Fibroblast of the aortic adventitia (primary cell): ENCODE measurements around the gene SH3GL2. TPM values are rescaled to one million over a fixed set of nuclear protein-coding genes. Genes with fewer than 3 reads are reported as not detected.

Experiments
- DNase-seq: peaks from one replicate; pipeline ENCODE4 v3.0.0-alpha.2; 2010; ENCODE audit warnings: low read depth
- H3K4me3 ChIP-seq: 2 replicates; pipeline ENCODE4 v1.5.1; 2011; ENCODE audit warnings: low read depth, mild to moderate bottlenecking, control low read depth, low read length, moderate library complexity
- total RNA-seq: library from RNA; depleted of rRNA; stranded (reverse); fragments of >200 nt; gene quantifications from 2 replicates; pipeline ENCODE4 v1.2.3, GENCODE V29; 2012; ENCODE audit warnings: low replicate concordance
- TF ChIP-seq, protein P1 (sequence below): IDR thresholded peaks from 2 replicates; pipeline ENCODE4 v1.5.1; 2011; ENCODE audit warnings: mild to moderate bottlenecking, low read length, control low read depth, inconsistent platforms; ENCODE audit not compliant: insufficient read depth

The SH3GL2 gene
- total RNA-seq, 1 donor, result 0.18 TPM

DNA sequence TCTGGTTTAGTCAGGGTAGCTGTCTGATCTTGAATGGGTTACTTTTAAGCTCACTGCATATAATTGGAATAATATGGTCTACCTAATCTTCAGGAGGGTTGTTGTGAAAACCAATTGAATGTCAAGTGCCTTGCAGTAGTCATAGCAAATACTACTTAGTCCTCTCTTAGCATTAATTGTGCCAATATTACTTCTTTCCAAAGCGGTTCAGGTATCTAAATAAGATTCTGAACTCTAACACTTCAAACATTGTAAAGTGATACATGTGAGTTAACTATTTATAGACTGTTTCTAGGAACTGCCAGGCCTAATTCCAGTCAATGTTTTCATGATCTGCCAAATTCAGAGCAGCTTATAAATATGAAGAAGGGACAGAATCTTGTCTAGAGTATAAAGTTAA is 140.2 kb downstream of the SH3GL2 start:
- H3K4me3 ChIP-seq, result no peak overlapping the region
- DNase-seq, result no peak
- TF ChIP-seq, protein P1, sequence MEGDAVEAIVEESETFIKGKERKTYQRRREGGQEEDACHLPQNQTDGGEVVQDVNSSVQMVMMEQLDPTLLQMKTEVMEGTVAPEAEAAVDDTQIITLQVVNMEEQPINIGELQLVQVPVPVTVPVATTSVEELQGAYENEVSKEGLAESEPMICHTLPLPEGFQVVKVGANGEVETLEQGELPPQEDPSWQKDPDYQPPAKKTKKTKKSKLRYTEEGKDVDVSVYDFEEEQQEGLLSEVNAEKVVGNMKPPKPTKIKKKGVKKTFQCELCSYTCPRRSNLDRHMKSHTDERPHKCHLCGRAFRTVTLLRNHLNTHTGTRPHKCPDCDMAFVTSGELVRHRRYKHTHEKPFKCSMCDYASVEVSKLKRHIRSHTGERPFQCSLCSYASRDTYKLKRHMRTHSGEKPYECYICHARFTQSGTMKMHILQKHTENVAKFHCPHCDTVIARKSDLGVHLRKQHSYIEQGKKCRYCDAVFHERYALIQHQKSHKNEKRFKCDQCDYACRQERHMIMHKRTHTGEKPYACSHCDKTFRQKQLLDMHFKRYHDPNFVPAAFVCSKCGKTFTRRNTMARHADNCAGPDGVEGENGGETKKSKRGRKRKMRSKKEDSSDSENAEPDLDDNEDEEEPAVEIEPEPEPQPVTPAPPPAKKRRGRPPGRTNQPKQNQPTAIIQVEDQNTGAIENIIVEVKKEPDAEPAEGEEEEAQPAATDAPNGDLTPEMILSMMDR, result no peak

DNA sequence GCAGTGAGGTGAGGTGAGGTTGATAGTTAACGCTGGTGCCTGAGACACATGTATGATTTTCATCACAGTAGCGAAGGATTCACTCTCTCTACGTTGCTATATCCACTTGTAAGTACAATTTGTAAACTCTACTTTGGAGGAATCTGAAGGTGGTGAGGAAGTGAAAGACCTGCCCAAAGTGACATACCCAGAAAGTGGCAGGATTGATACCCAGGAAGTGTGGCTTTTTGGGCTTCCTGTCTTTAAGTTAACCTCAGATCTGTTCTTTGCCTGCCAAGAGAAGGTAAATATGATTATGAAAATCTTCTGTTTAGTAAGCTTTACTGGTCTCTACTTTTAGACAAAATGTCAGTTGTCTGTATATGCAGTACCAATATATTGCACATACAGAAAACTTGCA is 143.1 kb downstream of the SH3GL2 start:
- TF ChIP-seq, protein P1, result no peak
- no peak for DNase-seq
- no peak overlapping the region for H3K4me3 ChIP-seq

DNA sequence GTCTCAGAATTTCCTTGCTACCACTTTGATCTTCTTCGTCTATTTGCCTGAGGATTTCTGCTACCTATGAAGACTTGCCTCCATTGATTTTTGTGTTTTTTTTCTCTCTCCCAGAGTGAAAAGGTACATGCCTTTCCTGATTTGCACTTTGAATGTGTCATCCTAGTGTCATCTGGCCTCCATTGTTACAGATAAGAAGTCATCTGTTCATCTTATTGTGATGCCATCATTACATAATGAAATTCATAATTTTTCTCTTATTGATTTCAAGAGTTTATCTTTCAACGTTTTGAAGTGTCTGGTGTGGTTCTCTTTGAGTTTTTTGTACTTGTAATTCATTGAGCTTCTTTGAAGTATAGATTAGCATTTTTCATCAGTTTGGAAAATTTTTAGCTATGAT is 144.8 kb downstream of the SH3GL2 start:
- no peak for DNase-seq
- H3K4me3 ChIP-seq, result no peak overlapping the region
- TF ChIP-seq, protein P1, result no peak

DNA sequence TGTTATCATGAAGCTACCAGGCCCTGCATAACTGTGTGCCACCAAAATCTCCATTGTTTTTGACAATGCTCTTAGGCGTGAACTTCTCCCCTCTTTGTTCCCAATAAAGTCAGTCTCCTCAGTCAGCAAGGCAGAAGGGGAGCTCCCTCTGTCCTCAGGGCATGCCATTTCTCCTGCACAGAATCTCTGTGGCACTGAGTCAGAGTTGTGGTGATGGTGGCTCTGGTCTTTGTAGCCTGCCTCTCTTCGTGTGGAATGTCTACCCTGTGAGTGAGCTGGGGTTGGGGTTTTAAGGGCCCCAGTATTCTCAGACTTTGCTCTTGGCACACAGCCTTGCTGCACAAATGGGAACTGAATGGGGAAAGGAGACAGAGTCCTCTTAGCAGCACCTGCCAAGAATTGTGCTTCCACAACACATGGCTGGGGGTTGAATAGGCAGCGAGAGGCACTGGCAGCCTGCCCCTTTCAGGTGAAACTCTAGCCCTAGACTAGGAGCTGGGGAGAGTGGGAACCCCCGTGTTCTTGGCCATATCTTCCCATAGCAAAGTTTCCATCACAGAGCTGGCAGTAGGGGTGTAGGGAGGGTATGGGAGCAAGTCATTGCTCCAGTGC is 146.6 kb downstream of the SH3GL2 start:
- TF ChIP-seq, protein P1, result no peak
- H3K4me3 ChIP-seq, result no peak overlapping the region
- no peak for DNase-seq

DNA sequence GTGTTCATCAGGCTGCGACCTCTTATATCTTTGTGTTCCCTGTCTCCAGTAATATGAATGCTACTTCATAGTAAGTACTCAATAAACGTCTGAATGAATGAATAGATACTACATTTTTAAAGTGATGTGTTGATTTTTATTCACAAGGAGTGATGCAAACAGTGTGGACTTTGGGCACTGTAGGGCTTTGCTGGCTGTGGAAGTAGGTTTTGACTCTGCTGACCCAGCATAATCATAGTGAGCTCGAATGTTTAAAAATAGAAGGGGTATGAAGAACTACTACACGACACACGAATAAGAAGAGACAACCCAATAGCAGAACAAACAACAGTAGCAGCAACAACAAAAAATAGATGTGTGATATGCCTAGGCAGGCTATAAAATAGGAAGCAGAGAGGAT is 147.4 kb downstream of the SH3GL2 start:
- no peak overlapping the region for H3K4me3 ChIP-seq
- TF ChIP-seq, protein P1, result no peak
- DNase-seq, result no peak

DNA sequence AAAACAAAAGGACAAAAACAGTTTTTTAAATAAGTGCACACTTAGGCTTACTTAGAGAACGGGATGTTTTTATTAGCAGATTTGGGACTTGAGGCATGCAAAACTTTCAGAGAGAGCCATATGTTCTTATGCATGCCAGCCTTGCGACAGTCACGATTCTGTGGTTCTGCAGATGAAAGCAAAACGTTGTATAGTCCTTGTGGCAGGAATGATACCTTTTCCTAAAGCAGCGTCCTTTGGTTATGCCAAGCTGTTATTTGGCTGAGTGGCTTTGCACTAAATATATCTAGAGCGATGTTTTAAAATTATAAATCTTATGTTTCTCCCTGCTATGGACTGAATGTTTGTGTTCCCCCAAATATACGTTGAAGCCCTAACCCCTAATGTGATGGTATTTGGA is 152.0 kb downstream of the SH3GL2 start:
- no peak overlapping the region for H3K4me3 ChIP-seq
- TF ChIP-seq, protein P1, result no peak
- no peak for DNase-seq

DNA sequence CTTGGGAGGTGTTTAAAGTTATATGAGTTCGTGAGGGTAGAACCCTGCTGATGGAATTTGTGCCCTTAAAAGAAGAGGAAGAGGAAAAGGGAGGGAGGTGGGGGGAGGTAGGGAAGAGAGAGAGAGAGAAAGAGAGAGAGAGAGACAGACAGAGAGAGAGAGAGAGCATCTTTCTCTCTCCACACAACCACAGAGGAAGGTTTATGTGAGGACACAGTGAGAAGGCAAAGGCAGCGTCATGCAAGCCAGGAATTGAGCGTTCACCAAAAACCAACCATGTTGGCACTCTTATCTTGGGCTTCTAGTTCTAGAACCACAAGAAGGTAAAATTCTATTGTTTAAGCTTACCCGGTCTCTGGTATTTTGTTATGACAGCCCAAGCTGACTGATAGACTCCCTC is 152.4 kb downstream of the SH3GL2 start:
- H3K4me3 ChIP-seq, result no peak overlapping the region
- TF ChIP-seq, protein P1, result no peak
- DNase-seq, result no peak
